ENCODE data around the gene RALGPS1.

The RALGPS1 gene

GRCh38 chr9:127022913-127023660 lies 108.5 kb downstream of the RALGPS1 start:
- DNase-seq (ENCODE audit: low read depth) = peak; percentile 19

GRCh38 chr9:127025042-127025441 lies 110.5 kb downstream of the RALGPS1 start:
- DNase-seq (ENCODE audit: low read depth) = no peak

GRCh38 chr9:127027694-127028093 lies 113.1 kb downstream of the RALGPS1 start:
- no peak for DNase-seq (ENCODE audit: low read depth)

- no peak for DNase-seq (ENCODE audit: low read depth)
Measured at GRCh38 chr9:127029548-127029947, 115.0 kb downstream of the RALGPS1 start.

- no peak for DNase-seq (ENCODE audit: low read depth)
Measured at GRCh38 chr9:127030814-127031740, 116.5 kb downstream of the RALGPS1 start.

- no peak for DNase-seq (ENCODE audit: low read depth)
Measured at GRCh38 chr9:127032256-127032655, 117.7 kb downstream of the RALGPS1 start.

GRCh38 chr9:127033061-127033460 lies 118.5 kb downstream of the RALGPS1 start:
- no peak for DNase-seq (ENCODE audit: low read depth)

- DNase-seq (ENCODE audit: low read depth) = peak; percentile 60
Measured at GRCh38 chr9:127033789-127034188, 119.2 kb downstream of the RALGPS1 start.

GRCh38 chr9:127034691-127035090 lies 120.1 kb downstream of the RALGPS1 start:
- DNase-seq (ENCODE audit: low read depth) = no peak

- DNase-seq (ENCODE audit: low read depth) = no peak
Measured at GRCh38 chr9:127035423-127035822, 120.8 kb downstream of the RALGPS1 start.

- peak; percentile 11 for DNase-seq (ENCODE audit: low read depth)
Measured at GRCh38 chr9:127035948-127036347, 121.4 kb downstream of the RALGPS1 start.

- DNase-seq (ENCODE audit: low read depth) = no peak
Measured at GRCh38 chr9:127036437-127036836, 121.9 kb downstream of the RALGPS1 start.

- no peak for DNase-seq (ENCODE audit: low read depth)
Measured at GRCh38 chr9:127038531-127038930, 123.9 kb downstream of the RALGPS1 start.

- DNase-seq (ENCODE audit: low read depth) = no peak
Measured at GRCh38 chr9:127039492-127039891, 124.9 kb downstream of the RALGPS1 start.

- DNase-seq (ENCODE audit: low read depth) = no peak
Measured at GRCh38 chr9:127045148-127045547, 130.6 kb downstream of the RALGPS1 start.

GRCh38 chr9:127047971-127048370 lies 133.4 kb downstream of the RALGPS1 start:
- DNase-seq (ENCODE audit: low read depth) = no peak

GRCh38 chr9:127049044-127049443 lies 134.5 kb downstream of the RALGPS1 start:
- DNase-seq (ENCODE audit: low read depth) = peak; percentile 91

- DNase-seq (ENCODE audit: low read depth) = peak; percentile 33
Measured at GRCh38 chr9:127049581-127049980, 135.0 kb downstream of the RALGPS1 start.

GRCh38 chr9:127050152-127050551 lies 135.6 kb downstream of the RALGPS1 start:
- DNase-seq (ENCODE audit: low read depth) = no peak

- DNase-seq (ENCODE audit: low read depth) = no peak
Measured at GRCh38 chr9:127050591-127051001, 136.0 kb downstream of the RALGPS1 start.

GRCh38 chr9:127051881-127052595 lies 137.5 kb downstream of the RALGPS1 start:
- no peak for DNase-seq (ENCODE audit: low read depth)

GRCh38 chr9:127053057-127053821 lies 138.7 kb downstream of the RALGPS1 start:
- DNase-seq (ENCODE audit: low read depth) = no peak
